ENCODE results near the gene ATP1A4. TPM values are rescaled to one million over a fixed set of nuclear protein-coding genes. Genes with fewer than 3 reads are reported as not detected.

ATP1A4 gene
- total and polyA plus RNA-seq, 9 of the 15 experiments (the other 6 are each of a cell fraction or from before 2014, with no cell fraction given) = 0.07 TPM; not detected in 8

DNA sequence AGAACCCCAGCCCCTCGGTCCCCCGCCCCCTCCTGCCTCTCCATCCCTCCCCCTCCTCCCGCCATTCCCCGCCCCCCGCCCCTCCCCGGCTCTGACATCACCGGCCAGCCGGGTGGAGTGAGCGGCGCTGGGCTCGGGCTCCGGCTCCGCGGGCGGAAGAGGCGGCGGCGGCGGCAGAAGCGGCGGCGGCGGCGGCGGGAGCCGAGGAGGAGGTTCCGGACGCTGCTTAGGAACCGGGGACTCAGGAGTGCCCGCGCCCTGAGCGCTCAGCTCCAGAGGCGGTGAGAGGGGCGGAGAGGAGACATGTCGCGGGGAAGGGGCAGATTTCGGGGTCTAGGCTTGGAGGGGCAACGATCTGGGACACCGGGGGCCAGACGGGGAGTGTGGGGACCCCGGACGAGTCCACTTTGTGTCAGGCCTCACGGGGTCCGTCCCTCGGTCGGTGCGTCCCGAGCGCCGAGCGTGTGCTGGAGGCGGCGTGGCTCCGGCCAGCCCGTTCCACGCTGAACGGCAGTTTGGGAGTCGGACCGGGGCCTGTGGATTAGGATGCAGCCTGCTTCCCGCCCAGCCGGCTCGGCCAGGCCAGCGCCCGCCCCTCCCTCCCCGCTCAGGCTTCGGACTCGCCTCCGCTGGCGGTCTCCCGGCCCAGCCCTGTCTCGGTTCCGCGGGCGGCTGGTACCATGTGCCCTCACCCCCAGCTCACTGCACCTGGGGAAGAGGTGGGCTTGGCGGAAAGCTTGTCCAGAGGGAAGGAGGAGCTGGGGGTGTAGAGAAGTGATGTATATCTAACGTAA is 54.0 kb downstream of the ATP1A4 start, which contains the start of gene PEA15 (continued):
- no peak for TF ChIP-seq RFX5 (IDR thresholded peaks at IDR 0.05; ENCODE audit: low read depth, low read length)
- TF ChIP-seq CHD1 (IDR thresholded peaks at IDR 0.05; ENCODE audit: low read length) = peak; percentile 75
- TF ChIP-seq HCFC1 (IDR thresholded peaks at IDR 0.05; ENCODE audit: low read depth, low read length) = no peak
- no peak for TF ChIP-seq NFIC (IDR thresholded peaks at IDR 0.05)
- TF ChIP-seq PHB (CRISPR knock-in tag; IDR thresholded peaks at IDR 0.05) = peak; percentile 46; the same call in 1 of the 2 replicates
- TF ChIP-seq ZNF146 (CRISPR knock-in tag; IDR thresholded peaks at IDR 0.05; ENCODE audit: unreplicated experiment) = no peak
- TF ChIP-seq RBM14 (IDR thresholded peaks at IDR 0.05; ENCODE audit: borderline replicate concordance, insufficient read depth, low read depth, low read length) = no peak
- TF ChIP-seq CEBPB (tag; IDR thresholded peaks at IDR 0.05) = no peak
- TF ChIP-seq, protein P1, sequence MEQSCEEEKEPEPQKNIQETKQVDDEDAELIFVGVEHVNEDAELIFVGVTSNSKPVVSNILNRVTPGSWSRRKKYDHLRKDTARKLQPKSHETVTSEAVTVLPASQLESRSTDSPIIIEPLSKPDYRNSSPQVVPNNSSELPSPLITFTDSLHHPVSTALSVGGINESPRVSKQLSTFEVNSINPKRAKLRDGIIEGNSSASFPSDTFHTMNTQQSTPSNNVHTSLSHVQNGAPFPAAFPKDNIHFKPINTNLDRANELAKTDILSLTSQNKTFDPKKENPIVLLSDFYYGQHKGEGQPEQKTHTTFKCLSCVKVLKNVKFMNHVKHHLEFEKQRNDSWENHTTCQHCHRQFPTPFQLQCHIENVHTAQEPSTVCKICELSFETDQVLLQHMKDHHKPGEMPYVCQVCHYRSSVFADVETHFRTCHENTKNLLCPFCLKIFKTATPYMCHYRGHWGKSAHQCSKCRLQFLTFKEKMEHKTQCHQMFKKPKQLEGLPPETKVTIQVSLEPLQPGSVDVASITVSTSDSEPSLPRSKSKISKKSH (CRISPR knock-in tag; IDR thresholded peaks at IDR 0.05) = no peak
- no peak for TF ChIP-seq ARHGAP35 (IDR thresholded peaks at IDR 0.05; ENCODE audit: partially characterized antibody)
- TF ChIP-seq SMAD2 (IDR thresholded peaks at IDR 0.05; ENCODE audit: low read depth, low read length) = no peak
- no peak for TF ChIP-seq PPARD (CRISPR knock-in tag; IDR thresholded peaks at IDR 0.05)
- no peak for TF ChIP-seq MED1 (CRISPR knock-in tag; IDR thresholded peaks at IDR 0.05; ENCODE audit: borderline replicate concordance)
- TF ChIP-seq RCOR1 (IDR thresholded peaks at IDR 0.05; ENCODE audit: borderline replicate concordance in 1 of 2, low read depth in 2 of 2, low read length in 2 of 2) = no peak
- no peak for TF ChIP-seq CC2D1A (IDR thresholded peaks at IDR 0.05)
- TF ChIP-seq, protein P2, sequence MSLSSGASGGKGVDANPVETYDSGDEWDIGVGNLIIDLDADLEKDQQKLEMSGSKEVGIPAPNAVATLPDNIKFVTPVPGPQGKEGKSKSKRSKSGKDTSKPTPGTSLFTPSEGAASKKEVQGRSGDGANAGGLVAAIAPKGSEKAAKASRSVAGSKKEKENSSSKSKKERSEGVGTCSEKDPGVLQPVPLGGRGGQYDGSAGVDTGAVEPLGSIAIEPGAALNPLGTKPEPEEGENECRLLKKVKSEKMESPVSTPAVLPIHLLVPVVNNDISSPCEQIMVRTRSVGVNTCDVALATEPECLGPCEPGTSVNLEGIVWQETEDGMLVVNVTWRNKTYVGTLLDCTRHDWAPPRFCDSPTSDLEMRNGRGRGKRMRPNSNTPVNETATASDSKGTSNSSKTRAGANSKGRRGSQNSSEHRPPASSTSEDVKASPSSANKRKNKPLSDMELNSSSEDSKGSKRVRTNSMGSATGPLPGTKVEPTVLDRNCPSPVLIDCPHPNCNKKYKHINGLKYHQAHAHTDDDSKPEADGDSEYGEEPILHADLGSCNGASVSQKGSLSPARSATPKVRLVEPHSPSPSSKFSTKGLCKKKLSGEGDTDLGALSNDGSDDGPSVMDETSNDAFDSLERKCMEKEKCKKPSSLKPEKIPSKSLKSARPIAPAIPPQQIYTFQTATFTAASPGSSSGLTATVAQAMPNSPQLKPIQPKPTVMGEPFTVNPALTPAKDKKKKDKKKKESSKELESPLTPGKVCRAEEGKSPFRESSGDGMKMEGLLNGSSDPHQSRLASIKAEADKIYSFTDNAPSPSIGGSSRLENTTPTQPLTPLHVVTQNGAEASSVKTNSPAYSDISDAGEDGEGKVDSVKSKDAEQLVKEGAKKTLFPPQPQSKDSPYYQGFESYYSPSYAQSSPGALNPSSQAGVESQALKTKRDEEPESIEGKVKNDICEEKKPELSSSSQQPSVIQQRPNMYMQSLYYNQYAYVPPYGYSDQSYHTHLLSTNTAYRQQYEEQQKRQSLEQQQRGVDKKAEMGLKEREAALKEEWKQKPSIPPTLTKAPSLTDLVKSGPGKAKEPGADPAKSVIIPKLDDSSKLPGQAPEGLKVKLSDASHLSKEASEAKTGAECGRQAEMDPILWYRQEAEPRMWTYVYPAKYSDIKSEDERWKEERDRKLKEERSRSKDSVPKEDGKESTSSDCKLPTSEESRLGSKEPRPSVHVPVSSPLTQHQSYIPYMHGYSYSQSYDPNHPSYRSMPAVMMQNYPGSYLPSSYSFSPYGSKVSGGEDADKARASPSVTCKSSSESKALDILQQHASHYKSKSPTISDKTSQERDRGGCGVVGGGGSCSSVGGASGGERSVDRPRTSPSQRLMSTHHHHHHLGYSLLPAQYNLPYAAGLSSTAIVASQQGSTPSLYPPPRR (CRISPR knock-in tag; IDR thresholded peaks at IDR 0.05; ENCODE audit: borderline replicate concordance) = no peak
- no peak for TF ChIP-seq SNIP1 (IDR thresholded peaks at IDR 0.05; ENCODE audit: low read depth)
- TF ChIP-seq FOXP1 (CRISPR knock-in tag; IDR thresholded peaks at IDR 0.05) = peak; percentile 48; the same call in 1 of the 2 replicates
- TF ChIP-seq HEY1 (CRISPR knock-in tag; IDR thresholded peaks at IDR 0.05; ENCODE audit: borderline replicate concordance) = no peak

All from K562 (cell line).